ENCODE data around the gene DHCR24.

Gene DHCR24

GRCh38 chr1:54859700-54860391 lies 27.1 kb downstream of the DHCR24 start:
- no peak overlapping the region for H3K4me3 Mint-ChIP-seq
- H3K36me3 Mint-ChIP-seq = peaks cover 7% of the 10 kb centered on the region
- H3K27me3 Mint-ChIP-seq = no peaks in the 10 kb centered on the region
- no peak overlapping the region for H3K27ac Mint-ChIP-seq
- no peaks in the 10 kb centered on the region for H3K9me3 Mint-ChIP-seq
- no peaks in the 10 kb centered on the region for H3K4me1 Mint-ChIP-seq

GRCh38 chr1:54857746-54858561 lies 29.0 kb downstream of the DHCR24 start:
- Mint-ChIP-seq H3K4me1 (no peaks in the 10 kb centered on the region), H3K36me3 (peaks cover 4% of the 10 kb centered on the region), H3K27me3 (no peaks in the 10 kb centered on the region), H3K27ac (no peak overlapping the region), H3K4me3 (no peak overlapping the region), H3K9me3 (no peaks in the 10 kb centered on the region)

GRCh38 chr1:54857141-54857540 lies 29.9 kb downstream of the DHCR24 start:
- no peaks in the 10 kb centered on the region for H3K9me3 Mint-ChIP-seq
- H3K36me3 Mint-ChIP-seq = peaks cover 1% of the 10 kb centered on the region
- H3K4me1 Mint-ChIP-seq = no peaks in the 10 kb centered on the region
- no peak overlapping the region for H3K27ac Mint-ChIP-seq
- H3K27me3 Mint-ChIP-seq = no peaks in the 10 kb centered on the region
- H3K4me3 Mint-ChIP-seq = no peak overlapping the region

- H3K4me1 Mint-ChIP-seq = no peaks in the 10 kb centered on the region
- H3K36me3 Mint-ChIP-seq = peaks cover 9% of the 10 kb centered on the region
- no peaks in the 10 kb centered on the region for H3K9me3 Mint-ChIP-seq
Observed at GRCh38 chr1:54854381-54855020, 32.5 kb downstream of the DHCR24 start.

GRCh38 chr1:54853793-54854370 lies 33.1 kb downstream of the DHCR24 start:
- Mint-ChIP-seq H3K4me1 (no peaks in the 10 kb centered on the region), H3K36me3 (peaks cover 9% of the 10 kb centered on the region)

More at GRCh38 chr1:54854381-54855020, 32.5 kb downstream of the DHCR24 start:
- no peak overlapping the region for H3K27ac Mint-ChIP-seq
- H3K4me3 Mint-ChIP-seq = no peak overlapping the region
- H3K27me3 Mint-ChIP-seq = no peaks in the 10 kb centered on the region

GRCh38 chr1:54853096-54853792 lies 33.8 kb downstream of the DHCR24 start:
- H3K36me3 Mint-ChIP-seq = peaks cover 9% of the 10 kb centered on the region
- H3K27ac Mint-ChIP-seq = no peak overlapping the region
- H3K27me3 Mint-ChIP-seq = no peaks in the 10 kb centered on the region
- no peaks in the 10 kb centered on the region for H3K4me1 Mint-ChIP-seq
- no peaks in the 10 kb centered on the region for H3K9me3 Mint-ChIP-seq
- H3K4me3 Mint-ChIP-seq = no peak overlapping the region

More at GRCh38 chr1:54853793-54854370, 33.1 kb downstream of the DHCR24 start:
- Mint-ChIP-seq H3K27me3 (no peaks in the 10 kb centered on the region), H3K9me3 (no peaks in the 10 kb centered on the region), H3K27ac (no peak overlapping the region), H3K4me3 (no peak overlapping the region)

- Mint-ChIP-seq H3K27ac (no peak overlapping the region), H3K36me3 (peaks cover 10% of the 10 kb centered on the region), H3K4me3 (no peak overlapping the region), H3K27me3 (no peaks in the 10 kb centered on the region), H3K4me1 (no peaks in the 10 kb centered on the region), H3K9me3 (no peaks in the 10 kb centered on the region)
Observed at GRCh38 chr1:54851936-54852524, 35.0 kb downstream of the DHCR24 start.

- H3K36me3 Mint-ChIP-seq = peaks cover 10% of the 10 kb centered on the region
- no peak overlapping the region for H3K4me3 Mint-ChIP-seq
- H3K9me3 Mint-ChIP-seq = no peaks in the 10 kb centered on the region
- H3K27me3 Mint-ChIP-seq = no peaks in the 10 kb centered on the region
- no peaks in the 10 kb centered on the region for H3K4me1 Mint-ChIP-seq
- no peak overlapping the region for H3K27ac Mint-ChIP-seq
Observed at GRCh38 chr1:54851406-54851805, 35.6 kb downstream of the DHCR24 start.

- no peak overlapping the region for H3K27ac Mint-ChIP-seq
- peaks cover 10% of the 10 kb centered on the region for H3K36me3 Mint-ChIP-seq
- no peaks in the 10 kb centered on the region for H3K4me1 Mint-ChIP-seq
- H3K4me3 Mint-ChIP-seq = no peak overlapping the region
- no peaks in the 10 kb centered on the region for H3K27me3 Mint-ChIP-seq
- no peaks in the 10 kb centered on the region for H3K9me3 Mint-ChIP-seq
Observed at GRCh38 chr1:54850737-54851136, 36.3 kb downstream of the DHCR24 start.

GRCh38 chr1:54850069-54850730 lies 36.8 kb downstream of the DHCR24 start:
- Mint-ChIP-seq H3K4me3 (no peak overlapping the region), H3K36me3 (peaks cover 10% of the 10 kb centered on the region), H3K4me1 (no peaks in the 10 kb centered on the region), H3K9me3 (no peaks in the 10 kb centered on the region), H3K27ac (no peak overlapping the region), H3K27me3 (no peaks in the 10 kb centered on the region)

GRCh38 chr1:54849219-54850068 lies 37.6 kb downstream of the DHCR24 start:
- Mint-ChIP-seq H3K36me3 (peaks cover 10% of the 10 kb centered on the region), H3K27me3 (no peaks in the 10 kb centered on the region), H3K9me3 (no peaks in the 10 kb centered on the region), H3K4me3 (no peak overlapping the region), H3K4me1 (no peaks in the 10 kb centered on the region), H3K27ac (no peak overlapping the region)

GRCh38 chr1:54848134-54848948 lies 38.7 kb downstream of the DHCR24 start:
- Mint-ChIP-seq H3K27ac (no peak overlapping the region), H3K9me3 (no peaks in the 10 kb centered on the region), H3K4me1 (no peaks in the 10 kb centered on the region), H3K4me3 (no peak overlapping the region), H3K27me3 (no peaks in the 10 kb centered on the region), H3K36me3 (peaks cover 11% of the 10 kb centered on the region)

GRCh38 chr1:54846716-54847284 lies 40.2 kb downstream of the DHCR24 start:
- H3K9me3 Mint-ChIP-seq = no peaks in the 10 kb centered on the region
- H3K36me3 Mint-ChIP-seq = peaks cover 12% of the 10 kb centered on the region
- no peak overlapping the region for H3K4me3 Mint-ChIP-seq
- no peaks in the 10 kb centered on the region for H3K4me1 Mint-ChIP-seq
- H3K27me3 Mint-ChIP-seq = no peaks in the 10 kb centered on the region
- H3K27ac Mint-ChIP-seq = no peak overlapping the region

Data from activated naive CD4-positive, alpha-beta T cell treated with anti-CD3 and anti-CD28 coated beads, Interleukin-2, amount 50 U/mL, for 24 hours (primary cell).